Inferior parietal cortex (tissue), 1 donor: Measurements from ENCODE around the gene ZSCAN23.
A peak's percentile ranks its signal among the peaks of the same experiment; 100 is the strongest.
"Not testable (repeated sequence)": the region's sequence is repeated elsewhere in the genome, so short reads cannot be mapped to it uniquely, and the experiment has no call there.

ENCODE experiments used
- DNase-seq: peaks from one replicate; pipeline ENCODE4 v3.0.0-alpha.2; 2016; ENCODE audit errors: extremely low spot score

The ZSCAN23 gene

DNA sequence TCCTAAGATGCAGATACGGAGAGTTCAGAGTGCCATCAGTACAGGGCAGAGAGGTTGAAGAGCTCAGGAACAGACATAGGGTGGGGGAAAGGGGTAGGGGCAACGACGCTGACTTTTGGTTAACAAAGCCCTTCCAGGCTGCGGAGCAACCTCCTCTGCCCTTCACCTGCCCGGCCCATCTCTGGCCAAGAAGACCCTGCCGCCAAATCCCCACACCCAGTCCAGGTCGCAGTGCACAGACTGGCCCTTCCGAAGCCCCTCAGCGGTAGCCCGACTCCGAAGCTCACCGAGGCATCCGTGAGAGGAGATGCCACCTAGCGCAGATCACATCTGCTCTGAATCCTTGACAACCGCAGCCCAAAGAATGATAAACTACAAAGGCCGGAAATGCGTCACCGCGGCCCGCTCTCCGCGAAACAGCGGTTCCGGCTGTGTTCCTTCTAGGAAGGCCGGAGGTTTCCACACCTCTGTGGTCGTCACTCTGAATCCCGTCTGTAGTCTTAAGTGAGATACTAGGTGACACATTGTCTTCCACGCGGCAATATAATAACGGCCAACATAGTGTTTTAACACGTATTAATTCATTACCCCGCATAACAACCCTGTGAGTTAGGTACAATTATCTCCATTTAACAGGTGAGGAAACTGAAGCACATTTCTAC, at the start of gene ZSCAN23:
TSS of gene ZSCAN23 (minus strand) at position 380 of the 662 bp plus-strand sequence. CDS start 7,225 bp downstream, outside the sequence.
- DNase-seq = peak; percentile 79

DNA sequence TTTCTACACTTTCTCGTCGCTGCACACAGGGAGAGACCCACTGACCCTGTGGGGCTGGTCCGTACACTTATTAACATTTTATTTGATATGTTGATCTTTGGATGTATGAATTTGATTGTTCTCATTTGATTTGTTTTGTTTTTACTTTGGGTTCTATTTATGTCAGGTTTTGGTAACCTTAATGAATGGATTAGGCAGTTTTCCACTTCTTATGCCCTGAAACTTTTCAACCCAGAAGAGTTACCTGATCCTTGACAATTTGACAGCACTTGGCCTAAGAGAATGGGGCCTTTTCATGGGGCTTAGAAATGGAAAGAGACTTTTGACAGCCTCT, 48.7 kb upstream of the ZSCAN23 start:
- DNase-seq = no peak

DNA sequence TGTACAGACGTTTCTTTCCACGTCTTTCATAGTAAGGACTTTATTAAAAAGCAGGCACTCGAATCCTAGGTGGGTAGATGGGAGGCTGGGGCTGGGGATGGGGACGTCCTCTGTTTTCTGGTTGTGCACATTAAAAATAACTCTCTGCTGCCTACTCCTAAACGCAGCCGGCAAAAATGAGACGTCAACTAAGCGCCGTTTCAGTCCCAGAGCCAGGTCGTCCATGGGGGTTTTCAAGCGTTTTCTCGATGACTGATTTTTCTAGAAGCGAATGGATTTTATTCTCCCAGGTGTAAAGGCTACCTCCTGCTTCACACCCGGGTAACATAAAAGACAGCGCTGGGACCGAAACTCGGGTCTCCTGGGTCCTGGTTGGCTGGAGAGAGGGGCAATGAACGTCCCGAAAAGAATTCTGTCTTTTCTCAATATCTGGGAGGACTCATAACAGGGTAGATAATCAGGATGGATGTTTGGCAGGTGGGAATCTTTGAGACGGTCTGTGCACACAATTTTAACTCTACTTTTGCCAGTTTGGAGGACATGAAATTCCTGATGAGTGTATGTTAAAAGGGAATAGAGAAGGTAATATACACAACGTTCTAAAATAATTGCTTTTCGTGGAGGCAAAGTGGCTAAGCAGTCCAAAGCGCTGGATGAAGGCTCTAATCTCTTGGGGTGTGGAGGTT, 47.1 kb upstream of the ZSCAN23 start:
- no peak for DNase-seq

DNA sequence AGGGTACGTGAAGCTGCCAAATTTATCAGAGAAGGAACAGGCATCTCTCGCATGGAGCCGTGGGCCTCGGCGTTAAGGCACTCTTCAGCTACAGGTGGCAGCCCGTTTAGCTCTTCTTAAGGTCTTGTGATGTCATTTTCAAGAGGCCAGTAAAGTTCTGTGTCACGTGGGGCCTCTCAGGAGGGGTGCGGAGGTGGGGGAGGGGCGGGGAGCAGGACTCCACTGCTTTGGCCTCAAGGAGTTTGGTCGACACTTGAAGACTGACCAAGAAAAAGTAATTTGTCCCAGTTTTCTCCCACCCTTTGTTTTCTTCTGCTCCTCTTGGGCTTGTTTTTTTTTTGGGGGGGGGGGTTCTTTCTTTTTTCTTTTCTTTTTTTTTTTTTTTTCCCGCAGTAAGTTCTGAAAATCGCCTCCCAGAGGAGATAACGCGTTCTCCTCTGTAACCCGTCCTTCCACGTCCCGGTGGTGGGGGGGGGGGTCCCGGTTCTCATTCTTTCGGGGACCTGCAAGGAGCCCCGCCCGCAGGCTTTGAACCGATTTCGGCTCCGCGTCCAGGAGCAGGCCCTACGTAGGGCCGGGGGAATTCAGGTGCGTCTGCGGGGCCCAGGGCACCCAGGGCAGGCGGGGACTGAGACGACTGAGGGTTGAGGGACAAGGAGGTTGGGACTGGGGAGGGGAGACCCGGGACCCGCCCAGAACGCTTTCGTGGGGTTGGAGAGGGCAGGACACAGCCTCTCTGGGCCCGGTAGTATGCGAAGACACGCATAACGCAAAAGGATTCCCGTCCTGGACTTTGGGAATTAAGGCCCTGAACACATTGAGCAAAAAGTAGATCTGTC, 46.3 kb upstream of the ZSCAN23 start:
- DNase-seq = peak; percentile 40

DNA sequence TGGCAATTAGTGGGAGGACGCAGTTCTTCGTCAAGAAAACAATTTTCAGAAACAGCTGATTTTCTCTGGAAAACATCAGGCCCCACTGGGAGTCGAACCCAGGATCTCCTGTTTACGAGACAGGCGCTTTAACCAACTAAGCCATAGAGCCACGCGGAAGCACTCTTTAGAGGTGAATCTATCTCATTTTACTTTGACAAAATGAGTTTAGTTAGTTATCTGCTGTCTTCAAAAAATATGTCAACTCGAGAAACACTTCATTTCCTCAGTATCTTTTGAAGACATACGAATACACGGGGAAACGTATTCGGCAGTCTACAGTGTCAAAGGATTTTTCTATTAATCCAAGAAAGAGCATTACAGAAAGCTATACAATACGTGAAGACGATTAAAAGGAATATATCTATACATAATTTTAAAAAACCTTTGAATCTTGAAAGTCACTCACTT, 45.6 kb upstream of the ZSCAN23 start:
- peak; percentile 76 for DNase-seq

DNA sequence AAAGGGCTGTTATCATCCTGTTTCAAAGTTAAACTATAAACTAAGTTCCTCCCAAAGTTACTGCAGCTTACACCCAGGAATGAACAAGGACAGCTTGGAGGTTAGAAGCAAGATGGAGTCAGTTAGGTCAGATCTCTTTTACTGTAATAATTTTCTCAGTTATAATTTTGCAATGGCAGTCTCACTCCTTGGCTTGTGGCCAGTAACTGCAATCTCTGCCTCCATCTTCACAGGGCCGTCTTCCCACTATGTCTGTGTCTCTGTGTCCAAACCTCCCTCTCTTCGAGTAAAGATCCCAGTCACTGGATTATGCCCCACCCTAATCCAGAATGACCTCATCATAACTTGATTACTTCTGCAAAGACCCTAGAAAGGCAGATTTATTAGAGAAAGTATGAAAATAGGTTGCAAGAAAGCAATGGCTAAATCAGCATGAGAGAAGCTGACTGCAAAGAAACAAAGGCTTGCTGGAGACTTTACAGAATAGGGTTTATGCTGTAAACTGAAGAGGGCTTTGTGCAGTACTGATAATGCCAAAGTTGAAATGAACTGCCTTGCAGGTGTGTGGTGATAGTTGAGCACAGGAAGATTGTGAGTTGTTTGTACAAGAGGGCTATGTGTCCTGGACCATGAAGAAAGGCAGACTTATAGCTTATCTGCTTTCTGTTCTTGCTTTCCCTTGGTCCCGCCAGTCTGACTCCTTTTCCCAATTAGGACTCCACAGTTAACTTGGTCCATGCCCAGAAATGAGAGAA, 43.9 kb upstream of the ZSCAN23 start:
- DNase-seq = no peak

DNA sequence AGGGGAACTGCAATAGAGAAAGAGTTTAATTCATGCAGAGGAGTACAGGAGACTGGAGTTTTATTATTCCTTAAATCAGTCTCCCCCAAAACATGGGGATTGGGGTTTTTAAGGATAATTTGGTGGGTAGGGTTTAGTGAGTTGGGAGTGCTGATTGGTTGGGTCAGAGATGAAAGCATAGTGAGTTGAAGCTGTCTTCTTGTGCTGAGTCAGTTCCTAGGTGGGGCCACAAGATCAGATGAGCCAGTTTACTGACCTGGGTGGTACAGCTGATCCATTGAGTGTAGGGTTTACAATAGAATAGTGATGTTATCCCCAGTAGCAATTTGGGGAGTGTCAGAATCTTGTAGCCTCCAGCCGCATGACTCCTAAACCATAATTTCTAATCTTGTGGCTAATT, 43.2 kb upstream of the ZSCAN23 start:
- DNase-seq = no peak

DNA sequence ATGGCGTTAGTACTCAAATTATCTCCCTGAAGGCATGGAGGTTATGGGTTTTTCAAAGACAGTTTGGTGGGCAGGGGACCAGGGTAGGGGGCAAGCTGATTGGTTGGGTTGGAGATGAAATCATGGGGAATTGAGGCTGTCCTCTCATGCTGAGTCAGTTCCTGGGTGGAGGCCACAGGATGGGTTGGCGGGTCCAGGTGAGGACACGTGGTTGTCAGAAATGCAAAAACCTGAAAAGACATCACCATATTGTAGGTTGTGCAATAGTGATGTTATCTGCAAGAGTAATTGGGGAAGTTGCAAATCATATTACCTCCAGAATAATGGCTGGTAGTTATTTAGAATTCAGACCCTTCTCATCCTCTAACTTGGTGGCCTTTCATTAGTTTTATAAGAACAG, 42.2 kb upstream of the ZSCAN23 start:
- no peak for DNase-seq

DNA sequence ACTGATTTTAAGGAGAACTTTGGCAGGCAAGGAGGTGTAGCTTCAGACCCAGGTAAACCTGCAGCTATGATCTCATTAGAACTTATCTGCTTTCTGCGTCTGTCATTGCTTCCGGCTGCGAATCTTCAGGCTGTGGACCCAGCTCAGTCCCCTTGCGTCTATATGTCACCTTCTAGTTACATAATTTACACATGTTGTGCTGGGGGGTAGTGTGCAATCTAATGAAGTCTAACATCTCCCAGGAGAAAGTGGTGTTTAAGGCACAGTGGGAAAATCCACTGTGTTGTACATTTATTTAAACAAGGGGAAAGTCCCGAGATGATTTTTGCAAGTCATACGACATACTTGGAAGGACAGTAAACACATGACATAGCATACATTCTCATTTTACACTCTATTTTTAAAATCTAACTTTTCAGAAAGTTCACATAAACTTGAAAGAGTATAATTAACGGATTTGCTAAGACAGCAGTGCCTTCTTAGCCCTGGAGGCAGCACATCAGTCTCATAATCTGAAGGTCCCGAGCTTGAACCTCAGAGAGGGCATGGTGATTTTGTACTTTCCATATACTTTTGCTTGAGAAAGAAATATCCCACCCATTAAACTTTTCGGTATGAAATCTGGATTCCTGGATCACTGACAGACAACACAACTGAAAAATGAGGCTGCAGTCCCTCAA, 37.1 kb upstream of the ZSCAN23 start:
- DNase-seq = no peak

DNA sequence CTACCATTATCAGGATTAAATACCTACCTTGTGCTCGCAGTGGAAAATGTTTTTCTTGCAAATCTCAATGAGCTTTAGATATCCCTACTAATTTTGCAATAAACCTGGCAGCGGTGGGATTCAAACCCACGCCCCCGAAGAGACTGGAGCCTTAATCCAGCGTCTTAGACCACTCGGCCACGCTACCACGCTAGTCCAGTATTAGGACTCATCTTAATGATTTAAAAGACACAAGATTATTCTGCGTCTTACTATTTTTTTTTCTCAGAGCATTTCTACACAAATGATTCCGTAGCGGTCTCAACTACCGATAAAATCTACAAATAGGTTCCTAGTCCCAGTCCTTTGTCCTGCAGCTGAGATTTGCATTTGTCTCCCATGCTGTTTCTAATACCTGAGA, 35.2 kb upstream of the ZSCAN23 start:
- no peak for DNase-seq

DNA sequence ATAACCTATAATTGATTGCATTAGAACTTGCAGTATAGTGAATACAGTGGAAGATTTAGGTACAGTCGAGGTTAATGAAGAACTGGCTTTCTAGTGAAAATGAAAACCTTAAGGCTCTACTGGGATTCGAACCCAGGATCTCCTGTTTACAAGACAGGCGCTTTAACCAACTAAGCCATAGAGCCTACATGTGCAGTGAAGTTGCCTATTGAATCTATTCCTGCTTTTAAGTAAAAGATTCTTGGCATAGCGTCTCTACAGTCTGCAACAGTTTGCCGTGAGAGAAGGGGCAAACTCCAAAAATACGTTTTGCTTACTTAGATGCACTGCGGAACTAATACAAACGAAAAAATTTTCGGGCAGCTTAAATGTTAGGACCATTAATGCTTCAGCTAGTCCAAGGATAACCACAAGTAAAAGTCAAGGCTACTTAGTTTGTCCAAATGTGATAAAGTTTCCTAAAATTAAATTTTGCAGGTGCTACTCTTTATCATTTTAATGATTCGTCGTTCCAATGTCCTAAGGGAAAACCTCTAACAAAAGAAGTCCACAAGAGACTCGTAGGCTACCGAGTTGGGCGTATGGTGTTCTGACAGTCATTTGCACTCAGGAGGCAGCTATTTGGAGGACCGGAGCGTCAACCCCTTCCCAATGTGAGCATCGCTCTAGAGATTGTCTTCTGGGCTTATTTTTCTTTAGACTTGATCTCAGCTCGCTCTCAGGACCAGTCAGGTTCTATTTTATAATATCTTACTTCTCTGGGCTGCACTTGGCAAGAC, 31.3 kb upstream of the ZSCAN23 start:
- peak; percentile 83 for DNase-seq

DNA sequence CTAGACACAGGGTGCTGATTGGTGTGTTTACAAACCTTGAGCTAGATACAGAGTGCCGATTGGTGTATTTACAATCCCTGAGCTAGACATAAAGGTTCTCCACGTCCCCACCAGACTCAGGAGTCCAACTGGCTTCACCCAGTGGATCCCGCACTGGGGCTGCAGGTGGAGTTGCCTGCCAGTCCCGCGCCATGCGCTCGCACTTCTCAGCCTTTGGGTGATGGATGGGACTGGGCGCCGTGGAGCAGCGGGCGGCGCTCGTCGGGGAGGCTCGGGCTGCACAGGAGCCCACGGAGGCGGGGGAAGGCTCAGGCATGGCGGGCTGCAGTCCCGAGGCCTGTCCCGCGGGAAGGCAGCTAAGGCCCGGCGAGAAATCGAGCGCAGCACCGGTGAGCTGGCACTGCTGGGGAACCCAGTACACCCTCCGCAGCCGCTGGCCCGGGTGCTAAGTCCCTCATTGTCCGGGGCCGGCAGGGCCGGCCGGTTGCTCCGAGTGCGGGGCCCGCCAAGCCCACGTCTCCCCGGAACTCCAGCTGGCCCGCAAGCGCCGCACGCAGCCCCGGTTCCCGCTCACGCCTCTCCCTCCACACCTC, 26.0 kb upstream of the ZSCAN23 start:
- DNase-seq = not testable (repeated sequence)

DNA sequence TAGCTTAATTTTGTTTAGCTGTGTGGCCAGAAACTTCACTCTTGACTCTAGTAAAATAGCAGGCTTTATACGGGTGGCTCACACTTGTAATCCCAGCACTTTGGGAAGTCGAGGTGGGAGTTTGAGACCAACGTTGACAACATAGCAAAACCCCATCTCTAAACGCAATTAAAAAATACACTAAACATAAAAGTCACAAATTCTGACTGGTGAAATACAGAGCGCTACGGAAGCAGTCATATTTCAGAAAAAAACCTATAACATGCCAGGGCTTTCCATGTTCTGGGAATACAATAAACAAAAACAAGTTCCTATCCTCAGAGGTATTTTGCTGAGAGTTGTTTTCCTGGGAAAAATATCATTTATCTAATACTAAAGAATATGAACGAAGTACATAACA, 24.8 kb upstream of the ZSCAN23 start:
- DNase-seq = no peak

DNA sequence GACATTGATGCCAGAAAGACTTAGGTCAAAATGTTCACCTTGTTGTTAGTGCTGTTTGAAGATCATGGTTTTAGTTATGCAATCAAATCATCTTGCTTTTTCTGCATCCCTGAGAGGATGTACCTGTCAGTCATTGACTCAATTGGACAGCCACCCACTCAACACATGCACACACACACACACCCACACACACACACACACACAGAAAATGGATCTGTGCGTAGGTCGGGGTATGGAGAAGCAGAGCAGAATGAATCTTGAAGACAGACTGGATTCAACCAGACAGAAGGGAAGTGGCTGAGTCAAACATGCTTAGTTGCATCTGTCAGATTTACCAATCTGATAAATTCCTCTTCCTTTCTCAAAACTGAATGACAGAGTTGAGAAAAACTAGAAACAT, 19.1 kb upstream of the ZSCAN23 start:
- DNase-seq = no peak

DNA sequence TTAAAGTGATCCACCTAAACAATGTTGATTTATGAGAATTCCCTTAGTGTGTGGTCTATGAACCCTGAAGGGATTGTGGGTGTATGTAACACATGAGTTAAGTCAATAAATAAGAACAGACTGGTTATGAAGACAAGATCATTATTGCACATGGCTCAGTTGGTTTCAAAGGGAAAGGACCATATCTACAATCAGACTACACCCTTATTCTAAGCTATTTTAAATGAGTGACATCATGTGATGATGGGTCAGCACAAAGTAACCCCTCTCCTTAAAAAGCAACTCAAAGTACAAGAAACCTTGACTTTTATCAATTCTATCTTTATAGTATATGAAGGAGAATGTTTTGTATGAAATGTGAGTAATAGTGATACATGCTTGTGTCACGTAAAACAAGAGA, 15.3 kb upstream of the ZSCAN23 start:
- DNase-seq = no peak

DNA sequence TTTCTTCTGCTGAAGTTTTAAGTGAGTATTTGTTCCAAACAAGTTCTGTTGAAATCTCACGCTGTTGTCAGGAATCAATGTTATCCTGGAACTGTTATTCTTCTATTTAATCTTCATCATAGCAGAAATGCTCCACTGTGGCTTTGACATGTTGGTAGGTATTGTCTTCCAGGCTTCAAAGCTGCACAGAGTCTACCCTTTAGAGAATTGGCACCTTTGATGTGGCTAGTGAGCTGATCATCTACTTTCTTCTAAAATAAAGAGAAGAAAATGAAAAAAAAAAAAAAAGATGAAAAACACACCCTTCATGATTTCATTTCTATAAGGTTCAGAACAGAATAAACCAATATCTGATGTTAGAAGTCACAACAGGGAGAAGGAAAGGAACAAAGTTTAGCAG, 5.8 kb upstream of the ZSCAN23 start:
- no peak for DNase-seq

DNA sequence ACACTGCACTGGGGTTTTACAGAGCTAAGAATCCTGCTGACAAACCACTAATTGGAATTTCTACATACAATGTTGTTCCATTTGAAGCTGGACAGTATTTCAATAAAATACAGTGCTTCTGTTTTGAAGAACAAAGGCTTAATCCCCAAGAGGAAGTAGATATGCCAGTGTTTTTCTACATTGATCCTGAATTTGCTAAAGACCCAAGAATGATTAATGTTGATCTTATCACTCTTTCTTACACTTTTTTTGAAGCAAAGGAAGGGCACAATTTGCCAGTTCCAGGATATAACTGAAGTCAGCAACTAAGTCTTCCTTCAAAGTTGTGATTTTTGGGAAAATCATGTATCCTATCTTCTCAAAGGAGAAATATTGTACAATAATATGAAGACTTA, 4.2 kb upstream of the ZSCAN23 start:
- not testable (repeated sequence) for DNase-seq

DNA sequence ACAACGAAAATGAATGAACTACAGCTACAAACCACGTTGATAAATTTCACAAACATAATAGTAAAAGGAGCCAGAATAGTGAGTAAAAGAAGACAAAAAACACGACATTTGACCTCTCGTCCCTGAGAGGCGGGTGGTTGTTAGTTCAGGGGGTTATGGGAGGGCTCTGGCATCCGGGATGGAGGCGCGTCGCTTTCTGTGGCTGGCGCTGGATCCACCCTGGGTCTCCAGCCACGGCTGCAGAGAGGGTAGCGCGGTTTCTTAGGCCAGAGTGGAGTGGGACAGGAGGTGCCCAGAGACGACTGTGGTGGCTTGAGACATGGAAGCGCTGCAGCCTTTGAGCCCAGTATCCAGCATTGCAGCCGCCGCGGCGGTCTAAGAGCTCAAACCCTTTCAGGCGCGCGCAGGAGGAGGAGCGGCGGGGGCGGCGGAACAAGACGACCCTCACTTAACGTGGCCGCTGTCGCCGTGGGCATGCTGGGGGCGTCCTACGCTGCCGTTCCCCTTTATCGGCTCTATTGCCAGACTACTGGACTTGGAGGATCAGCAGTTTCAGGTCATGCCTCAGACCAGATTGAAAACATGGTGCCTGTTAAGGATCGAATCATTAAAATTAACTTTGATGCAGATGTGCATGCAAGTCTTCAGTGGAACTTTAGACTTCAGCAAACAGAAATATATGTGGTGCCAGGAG, 3.7 kb upstream of the ZSCAN23 start:
- DNase-seq = peak; percentile 8

DNA sequence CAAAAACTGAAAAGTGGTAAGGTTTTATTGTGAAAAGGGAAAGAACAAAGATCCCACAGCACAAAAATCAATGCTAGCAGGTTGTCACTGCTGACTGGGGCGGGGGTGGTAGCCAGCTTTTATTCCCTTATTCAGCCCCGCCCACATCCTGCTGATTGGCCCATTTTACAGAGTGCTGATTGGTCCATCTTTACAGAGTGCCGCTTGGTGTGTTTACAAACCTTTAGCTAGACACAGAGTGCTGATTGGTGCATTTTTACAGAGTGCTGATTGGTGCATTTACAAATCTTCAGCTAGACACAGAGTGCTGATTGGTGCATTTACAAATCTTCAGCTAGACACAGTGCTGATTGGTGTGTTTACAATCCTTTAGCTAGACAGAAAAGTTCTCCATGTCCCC, 1.5 kb upstream of the ZSCAN23 start:
- DNase-seq = not testable (repeated sequence)

DNA sequence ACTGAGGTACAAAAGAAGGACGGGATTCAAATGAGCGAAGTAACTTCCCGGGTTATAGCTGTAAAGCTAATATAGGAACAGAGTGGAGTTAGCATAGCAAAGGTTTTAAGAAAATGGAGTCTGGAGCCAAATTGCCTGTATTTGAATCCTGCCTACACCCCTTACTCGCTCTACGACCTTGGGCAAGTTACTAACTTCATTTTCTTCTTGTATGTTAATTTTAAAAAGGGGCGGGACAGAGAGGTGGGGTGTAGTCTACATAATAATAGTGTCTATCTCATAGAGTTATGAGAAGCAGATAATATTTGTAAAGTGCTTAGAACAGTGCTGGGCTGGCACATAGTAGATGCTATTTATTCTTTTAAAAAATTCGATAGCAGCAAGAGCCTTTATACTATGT, 705 bp downstream of the ZSCAN23 start:
- DNase-seq = no peak
